Ishikawa (cell line): Measurements from ENCODE around the gene CPPED1.

ENCODE experiments used
- EGR1 ChIP-seq: IDR thresholded peaks from 2 replicates; pipeline ENCODE4 v1.6.1; 2012
- EP300 ChIP-seq: IDR thresholded peaks from 2 replicates; pipeline ENCODE4 v1.6.1; 2012; ENCODE audit warnings: borderline replicate concordance
- MAX ChIP-seq: IDR thresholded peaks from 2 replicates; pipeline ENCODE4 v1.6.1; 2012
- REST ChIP-seq: IDR thresholded peaks from 2 replicates; pipeline ENCODE4 v1.6.1; 2012; ENCODE audit warnings: low read depth, mild to moderate bottlenecking
- TAF1 ChIP-seq: IDR thresholded peaks from 2 replicates; pipeline ENCODE4 v1.6.1; 2012; ENCODE audit warnings: low read depth, mild to moderate bottlenecking
- TEAD4 ChIP-seq: IDR thresholded peaks from 2 replicates; pipeline ENCODE4 v1.6.1; 2012
- YY1 ChIP-seq: IDR thresholded peaks from 2 replicates; pipeline ENCODE4 v1.6.1; 2012; ENCODE audit warnings: low read depth

GRCh38 chr16:12625716-12626115, 178.0 kb downstream of the CPPED1 start:
- no peak for TF ChIP-seq EP300
- no peak for TF ChIP-seq YY1
- no peak for TF ChIP-seq MAX
- TF ChIP-seq EGR1 = no peak
- no peak for TF ChIP-seq REST
- TF ChIP-seq TAF1 = no peak
- no peak for TF ChIP-seq TEAD4
